GM18517 (cell line): ENCODE measurements around the gene MPC1.
A peak's percentile ranks its signal among the peaks of the same experiment; 100 is the strongest.
"Not testable (repeated sequence)": the region's sequence is repeated elsewhere in the genome, so short reads cannot be mapped to it uniquely, and the experiment has no call there.

Source experiments
- ATAC-seq: cut with Tn5 transposase; IDR thresholded peaks from one replicate; pipeline ENCODE4 v1.9.1; 2021; ENCODE audit warnings: mild to moderate bottlenecking, moderate library complexity; ENCODE audit not compliant: unreplicated experiment

The MPC1 gene

GRCh38 chr6:166348305-166348949, 34.3 kb downstream of the MPC1 start:
- ATAC-seq, result no peak

DNA sequence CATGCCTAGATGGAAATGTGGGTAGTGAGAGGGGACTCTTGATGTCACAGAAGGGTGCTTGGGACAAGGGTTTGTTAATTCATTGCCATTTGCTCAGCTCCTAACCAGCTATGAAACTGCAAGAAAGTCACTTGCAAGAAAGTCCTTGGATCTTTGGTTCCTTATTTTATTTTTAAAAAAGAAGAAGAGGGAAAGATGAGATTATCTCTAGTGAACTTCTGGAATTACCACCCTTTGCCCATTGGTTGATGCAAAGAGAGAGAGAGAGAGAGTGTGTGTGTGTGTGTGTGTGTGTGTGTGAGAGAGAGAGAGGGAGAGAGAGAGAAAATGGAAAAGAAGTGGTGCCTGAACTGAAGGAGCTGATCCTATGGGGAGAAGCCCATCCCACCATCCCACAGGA, 35.8 kb downstream of the MPC1 start:
- no peak for ATAC-seq

DNA sequence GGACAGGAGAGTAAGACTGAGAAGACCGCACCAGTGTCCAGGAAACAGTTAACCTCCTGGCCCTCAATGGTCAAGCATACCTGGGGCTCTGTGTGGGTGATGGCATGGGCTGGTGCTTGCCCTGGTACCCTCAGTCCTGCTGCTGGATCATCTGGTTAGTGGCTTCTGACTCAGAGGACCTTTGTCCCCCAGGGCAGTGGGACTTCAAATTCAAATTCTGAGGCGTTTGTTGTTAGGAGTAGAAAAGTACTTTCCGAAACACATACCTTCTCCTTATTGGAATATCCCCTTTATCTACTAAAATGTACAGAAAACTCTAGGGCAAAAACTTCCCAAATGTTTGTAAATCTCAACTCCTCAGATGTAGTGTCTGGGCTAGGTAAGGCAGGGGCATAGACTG, 36.3 kb downstream of the MPC1 start:
- ATAC-seq, result no peak

GRCh38 chr6:166345672-166346071, 37.1 kb downstream of the MPC1 start:
- ATAC-seq, result not testable (repeated sequence)

- not testable (repeated sequence) for ATAC-seq
These were observed 37.8 kb downstream of the MPC1 start for GRCh38 chr6:166344921-166345320.

GRCh38 chr6:166344240-166344639, 38.5 kb downstream of the MPC1 start:
- no peak for ATAC-seq

DNA sequence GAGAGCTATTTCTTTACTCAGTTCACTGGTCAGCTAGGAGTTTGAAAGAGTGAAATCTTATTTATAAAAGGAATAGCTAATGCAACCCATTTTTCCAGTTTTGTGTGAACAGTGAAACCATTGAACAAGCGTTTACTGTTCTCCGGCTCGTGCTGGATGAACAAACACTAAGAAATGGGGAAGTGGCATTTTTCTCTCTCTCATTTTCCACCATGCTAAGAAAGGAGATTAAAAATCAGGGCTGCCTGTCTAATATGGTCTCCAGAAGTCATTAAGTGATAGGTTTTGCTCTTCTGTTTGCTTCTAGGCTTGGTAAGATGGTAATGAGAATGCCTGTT, 39.6 kb downstream of the MPC1 start:
- peak; percentile 36 for ATAC-seq

DNA sequence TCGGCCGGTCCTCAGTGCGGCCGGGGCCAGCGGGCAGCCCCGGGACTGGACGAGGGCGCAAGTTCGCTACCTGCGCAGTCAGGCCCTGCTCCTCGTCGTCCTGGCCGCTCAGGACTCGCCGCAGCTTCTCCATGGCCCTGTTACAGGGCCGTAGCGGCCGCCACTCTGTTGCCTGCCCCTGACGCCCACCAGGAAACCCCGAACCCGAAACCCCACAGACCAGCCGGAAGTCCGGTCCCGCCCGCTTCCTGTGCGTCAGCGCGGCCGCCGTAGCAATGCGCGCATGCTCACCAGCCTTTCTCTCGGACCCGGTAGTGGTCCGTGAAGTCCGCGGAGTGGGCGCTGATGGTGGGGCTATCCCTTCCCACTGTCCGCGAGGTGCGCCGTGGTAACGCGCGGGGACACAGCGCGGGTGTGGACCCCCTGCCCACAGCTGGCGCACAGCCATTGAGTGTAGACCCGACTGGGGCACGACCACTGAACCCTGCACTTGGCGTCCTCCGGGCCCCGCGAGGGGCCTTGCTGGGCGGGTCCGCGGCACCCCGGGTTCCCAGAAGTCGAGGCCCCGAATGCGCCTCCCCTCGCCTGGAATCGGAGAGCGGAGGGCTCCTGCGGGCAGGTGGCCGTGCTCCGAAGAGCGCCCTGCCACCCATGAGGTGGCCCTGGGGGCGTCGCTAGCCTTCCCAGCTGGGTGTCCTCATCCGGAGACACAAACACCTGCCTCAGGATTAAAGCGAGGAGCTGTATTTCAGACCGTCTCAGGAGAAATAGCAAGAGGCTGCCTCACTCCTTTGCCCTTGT, 40.2 kb downstream of the MPC1 start, which contains the start of gene SFT2D1:
TSS of gene SFT2D1 (minus strand) at position 197 of the 801 bp plus-strand sequence. CDS start at position 133, 64 bp downstream.
- ATAC-seq, result peak; percentile 88

GRCh38 chr6:166341977-166342348, 40.8 kb downstream of the MPC1 start:
- no peak for ATAC-seq

GRCh38 chr6:166341464-166341863, 41.3 kb downstream of the MPC1 start:
- ATAC-seq, result no peak

DNA sequence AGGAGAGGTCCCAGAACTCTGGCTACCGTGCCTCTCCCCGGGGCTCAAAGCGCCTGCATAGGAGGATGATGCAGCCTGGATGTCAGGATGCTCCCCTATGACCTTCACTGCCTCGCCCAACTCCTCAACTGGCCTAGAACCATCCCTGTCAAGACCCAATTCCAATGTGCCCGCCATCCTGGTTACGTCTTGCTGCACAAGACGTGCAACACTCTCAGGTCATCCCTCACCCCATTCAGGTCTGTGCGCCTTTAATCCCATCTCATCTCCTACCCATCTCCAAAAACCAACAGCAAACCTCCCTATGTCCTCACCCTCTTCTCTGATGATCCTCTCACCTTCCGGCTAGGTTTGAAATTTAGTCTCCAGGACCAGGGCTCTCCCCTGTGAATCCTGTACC, 43.9 kb downstream of the MPC1 start:
- ATAC-seq, result no peak

DNA sequence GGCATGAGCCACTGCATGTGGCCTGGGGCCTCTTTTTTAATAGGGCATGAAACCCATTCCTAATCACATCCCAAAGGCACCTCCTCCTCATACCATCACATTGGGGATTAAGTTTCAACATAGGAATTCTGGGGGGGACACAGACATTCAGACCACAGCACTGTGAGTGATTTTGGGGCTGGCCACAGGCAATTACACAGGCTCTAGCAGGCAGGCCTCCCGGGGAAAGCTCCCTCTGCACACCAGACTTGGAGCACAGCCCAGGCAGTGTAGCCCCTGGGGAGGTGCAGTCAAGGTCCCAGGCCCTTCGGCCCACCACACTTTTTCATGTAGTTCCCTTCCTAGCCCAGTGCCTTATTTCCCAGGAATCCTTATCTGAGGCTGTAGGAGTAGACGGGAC, 45.9 kb downstream of the MPC1 start:
- ATAC-seq, result no peak

DNA sequence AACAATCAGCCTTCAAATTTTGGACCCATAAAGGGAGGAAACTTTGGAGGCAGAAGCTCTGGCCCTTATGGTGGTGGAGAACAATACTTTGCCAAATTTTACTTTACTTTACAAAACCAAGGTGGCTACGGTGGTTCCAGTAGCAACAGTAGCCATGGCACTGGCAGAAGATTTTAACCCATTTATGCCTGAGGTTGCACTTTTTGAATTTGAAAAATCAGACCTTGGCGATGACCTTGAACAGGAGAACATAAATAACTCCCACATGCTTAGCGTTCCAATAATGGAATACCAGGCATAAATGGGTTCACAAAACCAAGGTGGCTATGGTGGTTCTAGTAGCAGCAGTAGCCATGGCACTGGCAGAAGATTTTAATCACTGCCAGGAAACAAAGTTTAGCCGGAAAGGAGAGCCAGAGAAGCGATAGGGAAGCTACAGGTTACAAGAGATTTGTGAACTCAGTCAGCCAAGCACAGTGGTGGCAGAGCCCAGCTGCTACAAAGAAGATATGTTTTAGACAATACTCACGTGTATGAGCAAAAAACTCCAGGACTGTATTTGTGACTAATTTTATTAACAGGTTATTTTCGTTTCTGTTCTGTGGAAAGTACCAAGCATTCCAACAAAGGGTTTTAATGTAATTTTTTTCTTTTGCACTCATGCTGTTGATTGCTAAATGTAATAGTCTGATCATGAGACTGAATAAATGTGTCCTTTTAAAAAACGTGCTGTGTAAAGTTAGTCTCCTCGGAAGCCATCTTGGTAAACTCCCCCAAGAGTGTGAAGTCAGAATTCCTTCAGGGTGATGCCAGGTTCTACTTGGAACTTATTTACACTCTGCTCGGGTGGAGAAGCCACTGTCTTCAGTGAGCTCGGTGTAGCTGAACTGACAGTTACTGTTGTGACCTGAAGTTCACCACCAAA, 47.1 kb downstream of the MPC1 start:
- ATAC-seq, result peak; percentile 42

DNA sequence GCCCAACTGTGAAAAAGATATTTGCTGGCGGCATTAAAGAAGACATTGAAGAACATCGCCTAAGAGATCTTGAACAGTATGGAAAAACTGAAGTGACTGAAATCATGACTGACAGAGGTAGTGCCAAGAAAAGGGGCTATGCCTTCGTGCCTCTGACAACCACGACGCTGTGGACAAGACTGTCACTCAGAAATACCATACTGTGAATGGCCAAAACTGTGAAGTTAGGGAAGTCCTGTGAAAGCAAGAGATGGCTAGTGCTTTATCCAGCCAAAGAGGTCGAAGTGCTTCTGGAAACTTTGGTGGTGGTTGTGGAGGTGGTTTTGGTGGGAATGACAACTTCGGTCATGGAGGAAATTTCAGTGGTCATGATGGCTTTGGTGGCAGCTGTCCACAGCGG, 47.9 kb downstream of the MPC1 start:
- ATAC-seq, result no peak

DNA sequence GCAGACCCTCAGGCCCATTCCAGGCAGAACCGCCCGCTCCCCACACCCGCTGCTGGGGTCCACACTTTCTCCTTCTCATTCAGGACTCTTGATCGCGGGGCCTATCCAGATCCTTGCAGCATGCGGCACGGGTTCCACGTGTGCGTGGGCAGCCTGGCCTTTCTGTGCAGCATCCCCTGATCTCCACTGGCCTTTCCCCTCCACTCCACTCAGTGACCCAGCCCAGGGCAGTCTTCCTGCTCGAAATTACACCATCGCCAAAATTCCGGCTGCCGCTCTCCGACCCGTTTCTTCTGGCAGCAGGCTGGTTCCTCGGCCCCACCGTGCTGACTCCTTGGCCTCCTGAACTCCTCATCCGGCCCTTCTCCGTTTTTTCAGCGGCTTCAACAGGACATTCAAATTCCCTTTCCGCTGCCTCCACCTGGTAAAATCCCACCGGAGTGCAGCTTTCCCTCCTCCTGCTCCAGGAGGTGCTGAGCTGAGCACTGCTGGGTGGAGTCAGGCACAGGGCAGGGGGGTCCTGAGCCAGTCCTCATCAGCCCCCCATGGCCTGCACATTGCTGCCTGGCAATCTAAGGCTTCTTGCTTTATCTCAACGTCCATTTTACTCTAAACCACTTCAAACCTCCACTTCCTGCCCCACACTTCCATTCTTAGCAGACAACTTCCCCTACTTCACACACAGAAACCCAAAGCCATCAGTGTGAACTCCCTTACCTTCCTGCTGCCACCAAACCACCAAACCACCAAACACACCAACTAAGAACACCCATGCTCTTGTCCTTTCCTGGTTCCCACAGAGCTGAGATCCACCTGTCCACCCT, 49.4 kb downstream of the MPC1 start:
- peak; percentile 69 for ATAC-seq

DNA sequence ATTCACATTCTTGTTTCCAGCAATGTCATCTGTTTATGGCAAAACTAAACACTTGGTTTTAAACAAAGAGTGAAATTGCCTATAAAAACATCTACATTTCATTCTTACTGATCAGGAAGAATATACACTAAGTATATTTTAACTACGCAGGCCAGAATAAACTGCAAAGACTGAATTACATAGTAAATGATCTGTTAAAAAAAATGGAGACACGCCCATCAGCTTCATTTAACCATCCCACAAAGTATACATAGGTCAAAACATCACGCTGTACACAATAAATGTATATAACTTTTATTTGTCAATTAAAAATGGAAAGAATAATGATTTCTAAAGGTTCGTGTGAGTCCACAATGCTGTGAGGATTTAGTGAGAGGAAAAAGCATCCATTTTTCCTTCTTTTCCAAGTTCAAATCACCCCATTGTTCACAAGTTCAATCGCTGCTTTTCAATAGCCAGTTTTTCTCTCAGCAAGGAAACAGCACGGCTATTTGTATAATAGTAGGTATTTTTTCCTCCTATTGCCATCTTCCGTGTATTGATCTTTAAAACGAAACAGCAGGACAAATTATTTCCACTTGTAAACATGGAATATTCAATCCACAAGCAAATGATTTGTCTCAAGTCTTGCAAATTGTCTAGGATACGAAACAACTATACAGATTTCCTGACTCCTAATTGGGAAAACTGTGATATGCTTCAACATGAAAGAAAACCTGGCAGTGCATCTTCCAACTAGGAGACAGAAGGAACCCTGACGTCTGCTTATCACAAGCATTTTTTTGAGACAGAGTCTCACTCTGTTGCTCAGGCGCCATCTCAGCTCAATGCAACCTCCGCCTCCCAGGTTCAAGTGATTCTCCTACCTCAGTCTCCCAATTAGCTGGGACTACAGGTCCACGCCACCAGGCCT, 51.0 kb downstream of the MPC1 start:
- no peak for ATAC-seq

DNA sequence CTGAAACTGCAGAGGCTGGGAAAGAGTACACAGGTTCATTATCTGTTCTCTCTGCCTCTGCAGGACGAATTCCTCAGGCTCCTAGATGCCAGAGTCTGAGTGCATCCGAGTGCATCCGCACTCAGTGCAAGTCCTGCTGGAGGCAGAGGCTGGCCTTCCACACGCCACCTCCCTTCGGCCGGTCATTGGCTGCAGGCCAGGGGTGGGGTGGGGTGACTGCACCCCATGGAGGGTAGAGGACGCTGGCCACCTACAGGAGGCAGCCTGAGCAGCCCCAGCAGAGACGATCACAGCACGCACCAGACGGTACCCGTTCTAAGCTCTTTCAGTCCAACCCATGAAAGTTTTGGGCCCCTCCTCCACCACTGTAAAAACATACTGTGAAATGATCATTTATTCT, 52.1 kb downstream of the MPC1 start:
- no peak for ATAC-seq

- peak; percentile 69 for ATAC-seq
These were observed 57.2 kb downstream of the MPC1 start for GRCh38 chr6:166325383-166326042.

DNA sequence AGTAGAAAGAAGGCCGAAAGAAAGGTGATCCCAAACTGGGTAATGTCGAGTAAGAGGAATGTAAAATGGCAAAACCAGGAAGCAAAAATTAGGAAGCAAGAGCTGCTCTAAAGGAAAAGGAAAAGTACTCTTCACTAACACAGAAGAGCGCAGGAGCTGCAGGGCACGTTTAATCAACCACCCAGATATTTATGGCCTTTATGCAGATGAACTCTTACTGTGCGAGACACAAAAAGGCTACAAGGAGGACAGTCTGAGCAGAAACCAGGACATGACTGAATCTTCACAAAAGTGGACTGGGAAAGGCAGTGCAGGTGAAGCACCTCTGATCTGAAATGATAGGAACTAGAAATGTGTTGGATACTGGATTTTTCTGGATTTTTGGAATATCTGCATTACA, 59.3 kb downstream of the MPC1 start:
- no peak for ATAC-seq
